Ovary (tissue), 3 donors: ENCODE results near the gene NOL8.

Source experiments
- EP300 ChIP-seq: sonication (generic); formaldehyde crosslinking; IDR thresholded peaks from one replicate; pipeline ENCODE4 v1.6.1; 2017; ENCODE audit warnings: antibody characterized with exemption
- POLR2A ChIP-seq: fragments of 450-650 bp; IDR thresholded peaks from one replicate; pipeline ENCODE4 v1.6.1; 2017; ENCODE audit warnings: antibody characterized with exemption, mild to moderate bottlenecking, moderate library complexity
- TF ChIP-seq, protein P1 (sequence below), 3 donors: fragments of 450-650 bp in 2 of 3; fragments of 200-600 bp in 1 of 3; IDR thresholded peaks; one replicate each; pipeline versions ENCODE4 v1.5.1 to v1.8.0; 2016 to 2022; ENCODE audit warnings: antibody characterized with exemption in 3 of 3, mild to moderate bottlenecking in 1 of 3
- donor health status: DM: no; HTN: no; CAD: no.

DNA sequence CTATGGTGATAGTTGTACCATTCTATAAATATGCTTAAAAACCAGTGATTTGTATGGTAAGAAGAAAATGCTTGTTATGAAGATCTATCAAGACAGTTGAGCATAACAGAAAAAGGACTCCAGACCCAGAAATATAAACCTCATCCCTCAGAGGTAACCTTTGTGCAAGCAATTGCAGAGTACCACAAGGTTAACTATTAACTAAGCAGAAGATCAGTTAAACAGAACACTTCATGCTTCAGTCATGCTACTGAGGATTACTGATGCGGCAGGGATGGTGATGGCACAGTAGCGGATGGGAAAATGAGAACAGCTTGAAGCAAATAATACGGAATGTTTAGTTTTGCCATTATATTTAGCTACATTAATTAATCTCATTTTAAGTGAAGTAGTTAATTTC lies 77.2 kb downstream of the NOL8 start:
- TF ChIP-seq, protein P1, sequence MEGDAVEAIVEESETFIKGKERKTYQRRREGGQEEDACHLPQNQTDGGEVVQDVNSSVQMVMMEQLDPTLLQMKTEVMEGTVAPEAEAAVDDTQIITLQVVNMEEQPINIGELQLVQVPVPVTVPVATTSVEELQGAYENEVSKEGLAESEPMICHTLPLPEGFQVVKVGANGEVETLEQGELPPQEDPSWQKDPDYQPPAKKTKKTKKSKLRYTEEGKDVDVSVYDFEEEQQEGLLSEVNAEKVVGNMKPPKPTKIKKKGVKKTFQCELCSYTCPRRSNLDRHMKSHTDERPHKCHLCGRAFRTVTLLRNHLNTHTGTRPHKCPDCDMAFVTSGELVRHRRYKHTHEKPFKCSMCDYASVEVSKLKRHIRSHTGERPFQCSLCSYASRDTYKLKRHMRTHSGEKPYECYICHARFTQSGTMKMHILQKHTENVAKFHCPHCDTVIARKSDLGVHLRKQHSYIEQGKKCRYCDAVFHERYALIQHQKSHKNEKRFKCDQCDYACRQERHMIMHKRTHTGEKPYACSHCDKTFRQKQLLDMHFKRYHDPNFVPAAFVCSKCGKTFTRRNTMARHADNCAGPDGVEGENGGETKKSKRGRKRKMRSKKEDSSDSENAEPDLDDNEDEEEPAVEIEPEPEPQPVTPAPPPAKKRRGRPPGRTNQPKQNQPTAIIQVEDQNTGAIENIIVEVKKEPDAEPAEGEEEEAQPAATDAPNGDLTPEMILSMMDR (IDR thresholded peaks at IDR 0.05), result no peak
- TF ChIP-seq POLR2A (no peak), EP300 (no peak)
